ENCODE measurements around the gene RGS7. TPM values are rescaled to one million over a fixed set of nuclear protein-coding genes. Genes with fewer than 3 reads are reported as not detected.

The RGS7 gene
- total RNA-seq, 1 experiment from 2014 or later, result not detected

DNA sequence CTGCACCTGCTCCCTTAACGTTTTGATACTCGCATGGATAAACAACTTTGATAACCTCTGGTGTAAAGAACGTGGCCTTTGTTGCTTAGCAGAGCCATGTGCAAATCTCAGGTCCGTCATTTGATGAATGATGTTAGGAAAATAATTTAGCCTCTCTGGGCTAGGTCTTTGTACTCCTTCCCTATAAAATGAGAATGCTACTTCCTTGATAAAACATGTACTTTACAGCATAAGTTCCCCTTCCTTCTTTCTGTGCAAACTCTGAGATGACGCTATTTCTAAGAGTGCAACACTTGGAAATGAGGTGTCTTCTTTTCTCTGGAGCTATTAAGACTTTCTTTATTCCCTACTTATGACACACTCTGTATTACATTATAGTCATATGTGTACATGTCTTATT is 243.4 kb downstream of the RGS7 start:
- Histone ChIP-seq H3K9me3 (ENCODE audit: low read length) (no peaks in the 10 kb centered on the region), H3K4me1 (ENCODE audit: low read length) (no peaks in the 10 kb centered on the region), H3K79me2 (ENCODE audit: low read length) (no peaks in the 10 kb centered on the region), H4K20me1 (ENCODE audit: insufficient read depth, low read depth, low read length) (no peaks in the 10 kb centered on the region), H3K4me3 (ENCODE audit: low read length) (no peak overlapping the region), H3K27me3 (ENCODE audit: low read length) (no peaks in the 10 kb centered on the region), H2AFZ (ENCODE audit: low read length) (no peak overlapping the region), H3K9ac (ENCODE audit: low read length) (no peak overlapping the region), H3K9me2 (replicated peaks; ENCODE audit: insufficient read depth, low read length) (no peaks in the 10 kb centered on the region), H3K36me3 (ENCODE audit: insufficient read depth, low read length) (no peaks in the 10 kb centered on the region), H3K4me2 (ENCODE audit: low read depth, low read length, poor library complexity, severe bottlenecking) (no peak overlapping the region), H3K27ac (ENCODE audit: low read length) (no peak overlapping the region)
- DNase-seq, result no peak

DNA sequence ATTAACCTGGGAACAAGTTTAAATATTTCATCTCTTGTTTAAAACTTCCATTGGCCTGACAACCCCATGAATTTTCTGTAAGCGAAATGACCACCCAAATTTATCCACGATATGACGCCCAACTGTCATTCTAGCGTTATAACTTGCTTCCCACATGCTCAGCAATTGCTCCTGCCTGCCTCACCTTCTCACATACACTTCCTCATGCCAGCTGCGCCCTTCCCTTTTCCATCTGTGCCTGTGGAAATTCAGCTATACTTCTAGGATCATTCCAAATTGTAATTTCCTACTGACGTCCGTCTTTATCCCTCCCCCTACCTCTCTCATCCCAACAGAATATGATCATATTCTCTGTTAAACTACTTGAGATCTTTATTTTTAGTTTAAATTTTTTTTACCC is 248.0 kb downstream of the RGS7 start:
- no peaks in the 10 kb centered on the region for H3K9me3 ChIP-seq (ENCODE audit: low read length)
- no peaks in the 10 kb centered on the region for H3K36me3 ChIP-seq (ENCODE audit: insufficient read depth, low read length)
- no peaks in the 10 kb centered on the region for H4K20me1 ChIP-seq (ENCODE audit: insufficient read depth, low read depth, low read length)
- H3K9me2 ChIP-seq (replicated peaks; ENCODE audit: insufficient read depth, low read length), result no peaks in the 10 kb centered on the region
- no peak overlapping the region for H3K9ac ChIP-seq (ENCODE audit: low read length)
- no peak overlapping the region for H3K4me2 ChIP-seq (ENCODE audit: low read depth, low read length, poor library complexity, severe bottlenecking)
- H3K79me2 ChIP-seq (ENCODE audit: low read length), result no peaks in the 10 kb centered on the region
- no peaks in the 10 kb centered on the region for H3K27me3 ChIP-seq (ENCODE audit: low read length)
- H3K4me1 ChIP-seq (ENCODE audit: low read length), result no peaks in the 10 kb centered on the region
- H3K4me3 ChIP-seq (ENCODE audit: low read length), result no peak overlapping the region
- no peak overlapping the region for H3K27ac ChIP-seq (ENCODE audit: low read length)
- H2AFZ ChIP-seq (ENCODE audit: low read length), result no peak overlapping the region
- DNase-seq, result no peak

DNA sequence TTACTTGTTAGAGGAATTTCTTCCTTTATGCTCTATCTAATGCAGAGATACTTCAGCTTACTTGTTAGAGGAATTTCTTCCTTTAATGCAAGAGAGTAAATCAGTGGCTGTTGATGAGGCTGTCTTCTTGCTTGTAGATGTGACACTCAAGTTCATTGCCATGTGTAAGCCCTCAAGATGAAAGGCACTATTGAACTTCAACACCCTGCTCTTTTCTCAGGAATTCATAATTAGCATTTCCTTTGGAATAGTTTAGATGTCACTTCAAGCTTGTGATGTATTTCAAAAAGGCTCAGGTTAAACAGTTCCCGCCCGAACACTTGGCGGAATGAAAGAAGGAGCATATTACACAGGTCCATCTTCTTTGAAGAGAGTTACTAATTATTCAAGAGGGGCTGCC is 251.9 kb downstream of the RGS7 start:
- Histone ChIP-seq H3K9me3 (ENCODE audit: low read length) (no peaks in the 10 kb centered on the region), H4K20me1 (ENCODE audit: insufficient read depth, low read depth, low read length) (no peaks in the 10 kb centered on the region), H3K79me2 (ENCODE audit: low read length) (no peaks in the 10 kb centered on the region), H3K9me2 (replicated peaks; ENCODE audit: insufficient read depth, low read length) (no peaks in the 10 kb centered on the region), H3K4me3 (ENCODE audit: low read length) (no peak overlapping the region), H3K4me1 (ENCODE audit: low read length) (no peaks in the 10 kb centered on the region), H3K27ac (ENCODE audit: low read length) (no peak overlapping the region), H3K9ac (ENCODE audit: low read length) (no peak overlapping the region), H3K4me2 (ENCODE audit: low read depth, low read length, poor library complexity, severe bottlenecking) (no peak overlapping the region), H3K27me3 (ENCODE audit: low read length) (no peaks in the 10 kb centered on the region), H3K36me3 (ENCODE audit: insufficient read depth, low read length) (no peaks in the 10 kb centered on the region), H2AFZ (ENCODE audit: low read length) (no peak overlapping the region)
- no peak for DNase-seq

DNA sequence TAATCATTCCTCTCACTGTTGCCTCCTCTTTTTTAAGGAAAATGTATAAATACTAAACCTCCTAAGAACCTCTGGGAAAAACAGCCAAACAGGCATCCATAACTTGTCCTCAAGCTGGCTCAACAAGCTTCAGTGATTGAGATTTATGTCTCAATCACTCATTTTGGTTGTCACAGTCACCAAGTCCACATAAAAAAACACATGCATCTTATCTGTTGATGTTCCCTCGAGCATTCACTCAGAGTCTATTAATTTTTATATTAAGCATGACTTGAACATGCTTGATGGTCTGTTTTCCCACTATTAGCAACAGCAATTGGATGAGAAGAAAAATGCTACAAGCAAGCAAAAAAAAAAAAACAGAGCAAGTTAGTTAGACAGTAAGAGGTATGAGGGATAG is 254.3 kb downstream of the RGS7 start:
- no peaks in the 10 kb centered on the region for H3K9me2 ChIP-seq (replicated peaks; ENCODE audit: insufficient read depth, low read length)
- H4K20me1 ChIP-seq (ENCODE audit: insufficient read depth, low read depth, low read length), result no peaks in the 10 kb centered on the region
- no peak overlapping the region for H2AFZ ChIP-seq (ENCODE audit: low read length)
- no peak for DNase-seq
- no peak overlapping the region for H3K4me2 ChIP-seq (ENCODE audit: low read depth, low read length, poor library complexity, severe bottlenecking)
- H3K9me3 ChIP-seq (ENCODE audit: low read length), result no peaks in the 10 kb centered on the region
- no peaks in the 10 kb centered on the region for H3K27me3 ChIP-seq (ENCODE audit: low read length)
- no peak overlapping the region for H3K9ac ChIP-seq (ENCODE audit: low read length)
- no peak overlapping the region for H3K27ac ChIP-seq (ENCODE audit: low read length)
- no peaks in the 10 kb centered on the region for H3K36me3 ChIP-seq (ENCODE audit: insufficient read depth, low read length)
- no peaks in the 10 kb centered on the region for H3K4me1 ChIP-seq (ENCODE audit: low read length)
- H3K79me2 ChIP-seq (ENCODE audit: low read length), result no peaks in the 10 kb centered on the region
- H3K4me3 ChIP-seq (ENCODE audit: low read length), result no peak overlapping the region

DNA sequence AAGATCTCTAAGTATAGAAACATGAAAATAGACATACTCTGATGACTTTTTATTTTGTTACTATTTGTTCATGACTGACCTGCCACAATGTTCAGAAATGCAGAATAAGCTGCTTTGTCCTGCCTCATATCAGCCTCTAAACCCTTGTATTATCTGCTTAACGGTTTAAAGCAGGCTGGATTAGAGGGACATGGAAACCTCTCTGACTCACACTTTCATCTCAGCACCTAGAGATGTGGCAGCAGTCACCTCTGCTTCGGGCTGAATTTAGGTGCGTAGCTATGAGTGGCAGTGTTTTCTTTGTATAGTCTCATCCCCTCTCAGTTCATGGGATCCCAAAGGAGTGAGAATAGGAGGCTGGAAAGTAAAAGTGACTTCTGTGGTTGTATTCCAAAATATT is 255.4 kb downstream of the RGS7 start:
- H4K20me1 ChIP-seq (ENCODE audit: insufficient read depth, low read depth, low read length), result no peaks in the 10 kb centered on the region
- no peaks in the 10 kb centered on the region for H3K79me2 ChIP-seq (ENCODE audit: low read length)
- no peak overlapping the region for H3K4me3 ChIP-seq (ENCODE audit: low read length)
- no peak overlapping the region for H3K4me2 ChIP-seq (ENCODE audit: low read depth, low read length, poor library complexity, severe bottlenecking)
- H3K9ac ChIP-seq (ENCODE audit: low read length), result no peak overlapping the region
- H3K4me1 ChIP-seq (ENCODE audit: low read length), result no peaks in the 10 kb centered on the region
- H3K9me3 ChIP-seq (ENCODE audit: low read length), result no peaks in the 10 kb centered on the region
- H2AFZ ChIP-seq (ENCODE audit: low read length), result no peak overlapping the region
- H3K27me3 ChIP-seq (ENCODE audit: low read length), result no peaks in the 10 kb centered on the region
- no peaks in the 10 kb centered on the region for H3K36me3 ChIP-seq (ENCODE audit: insufficient read depth, low read length)
- DNase-seq, result no peak
- H3K9me2 ChIP-seq (replicated peaks; ENCODE audit: insufficient read depth, low read length), result no peaks in the 10 kb centered on the region
- H3K27ac ChIP-seq (ENCODE audit: low read length), result no peak overlapping the region

DNA sequence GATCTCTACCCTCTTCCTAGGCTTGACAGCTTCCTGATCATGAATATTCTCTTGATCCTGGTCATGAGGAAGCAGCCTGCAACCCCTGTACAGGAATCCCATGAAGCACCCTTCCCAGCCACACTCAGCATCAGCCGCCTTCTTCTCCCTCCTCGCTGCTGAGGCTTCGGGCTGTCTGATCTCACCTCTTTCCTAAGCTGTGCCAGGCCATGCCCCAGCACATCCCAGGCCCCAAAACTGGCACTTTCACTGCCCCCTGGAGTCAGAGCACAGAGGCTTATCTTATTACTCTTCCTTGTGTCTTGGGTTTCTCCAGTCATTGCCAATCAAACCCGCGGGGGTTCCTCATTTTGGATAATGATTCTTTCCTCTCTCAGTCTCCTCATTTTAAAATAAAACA is 259.5 kb downstream of the RGS7 start:
- Histone ChIP-seq H2AFZ (ENCODE audit: low read length) (no peak overlapping the region), H3K9me3 (ENCODE audit: low read length) (no peaks in the 10 kb centered on the region), H3K9ac (ENCODE audit: low read length) (no peak overlapping the region), H3K36me3 (ENCODE audit: insufficient read depth, low read length) (no peaks in the 10 kb centered on the region), H3K27ac (ENCODE audit: low read length) (no peak overlapping the region), H3K79me2 (ENCODE audit: low read length) (no peaks in the 10 kb centered on the region), H3K9me2 (replicated peaks; ENCODE audit: insufficient read depth, low read length) (no peaks in the 10 kb centered on the region), H3K4me3 (ENCODE audit: low read length) (no peak overlapping the region), H4K20me1 (ENCODE audit: insufficient read depth, low read depth, low read length) (no peaks in the 10 kb centered on the region), H3K4me2 (ENCODE audit: low read depth, low read length, poor library complexity, severe bottlenecking) (no peak overlapping the region), H3K27me3 (ENCODE audit: low read length) (no peaks in the 10 kb centered on the region), H3K4me1 (ENCODE audit: low read length) (no peaks in the 10 kb centered on the region)
- no peak for DNase-seq

DNA sequence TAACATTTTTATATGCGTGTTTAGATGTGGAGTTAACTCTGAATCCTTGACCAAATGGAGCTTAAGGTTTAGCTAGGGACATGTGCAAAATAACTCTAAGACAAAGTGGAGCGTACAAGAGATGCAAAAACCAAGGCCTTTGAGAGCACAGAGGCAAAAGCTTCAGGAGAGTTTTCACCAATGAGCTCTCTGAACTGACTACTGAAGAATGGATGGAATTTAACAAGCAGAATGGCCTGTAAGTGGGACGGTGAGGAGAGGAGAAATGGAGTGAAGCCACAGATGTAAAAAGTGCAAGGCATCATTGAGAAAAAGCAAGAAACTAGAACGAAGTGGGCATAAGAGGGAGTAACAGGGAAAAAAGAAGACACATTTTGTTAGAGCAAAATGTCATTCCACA is 260.0 kb downstream of the RGS7 start:
- Histone ChIP-seq H2AFZ (ENCODE audit: low read length) (no peak overlapping the region), H3K9me2 (replicated peaks; ENCODE audit: insufficient read depth, low read length) (no peaks in the 10 kb centered on the region), H3K9ac (ENCODE audit: low read length) (no peak overlapping the region), H3K27me3 (ENCODE audit: low read length) (no peaks in the 10 kb centered on the region), H3K4me1 (ENCODE audit: low read length) (no peaks in the 10 kb centered on the region), H4K20me1 (ENCODE audit: insufficient read depth, low read depth, low read length) (no peaks in the 10 kb centered on the region), H3K9me3 (ENCODE audit: low read length) (no peaks in the 10 kb centered on the region), H3K36me3 (ENCODE audit: insufficient read depth, low read length) (no peaks in the 10 kb centered on the region), H3K27ac (ENCODE audit: low read length) (no peak overlapping the region), H3K4me2 (ENCODE audit: low read depth, low read length, poor library complexity, severe bottlenecking) (no peak overlapping the region), H3K4me3 (ENCODE audit: low read length) (no peak overlapping the region), H3K79me2 (ENCODE audit: low read length) (no peaks in the 10 kb centered on the region)
- no peak for DNase-seq

DNA sequence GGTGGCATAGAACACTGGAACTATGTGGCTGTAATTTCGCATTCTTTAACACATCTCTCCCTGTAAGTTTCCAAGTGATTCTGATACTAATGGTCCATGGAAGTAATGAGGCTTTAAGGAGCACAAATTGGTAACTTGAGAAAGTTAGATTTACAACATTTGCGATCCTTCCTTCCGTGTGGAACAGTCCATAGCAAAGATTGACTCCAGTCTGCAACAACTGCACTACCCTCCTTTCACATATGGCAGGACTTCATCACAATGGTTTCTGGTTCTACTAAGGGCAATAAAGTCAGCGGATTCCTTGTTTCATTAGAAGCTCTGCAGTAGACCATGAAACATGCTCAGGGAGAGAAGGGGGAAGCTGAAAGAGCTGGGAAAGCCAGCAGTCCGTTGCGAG is 261.2 kb downstream of the RGS7 start:
- Histone ChIP-seq H2AFZ (ENCODE audit: low read length) (no peak overlapping the region), H3K9me2 (replicated peaks; ENCODE audit: insufficient read depth, low read length) (no peaks in the 10 kb centered on the region)
- DNase-seq, result no peak

DNA sequence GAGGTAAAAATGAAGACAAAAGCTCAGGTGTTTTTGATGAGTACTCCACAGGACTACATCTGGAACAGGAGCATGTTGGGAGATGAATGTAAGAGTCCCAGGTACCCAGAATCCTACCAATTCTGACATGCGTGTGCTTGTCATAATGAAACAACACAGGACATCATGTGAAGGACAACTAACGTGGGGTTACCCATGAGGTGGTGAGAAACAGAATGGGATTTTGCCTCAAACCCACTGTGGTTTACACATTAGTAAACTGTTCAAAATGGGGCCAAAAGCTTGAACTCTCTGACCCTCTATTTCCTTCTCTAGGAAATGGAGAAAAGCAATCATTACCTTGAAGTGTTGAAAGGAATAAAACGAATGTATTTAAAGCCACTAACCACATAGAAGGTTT is 266.2 kb downstream of the RGS7 start:
- Histone ChIP-seq H3K79me2 (ENCODE audit: low read length) (no peaks in the 10 kb centered on the region), H3K36me3 (ENCODE audit: insufficient read depth, low read length) (no peaks in the 10 kb centered on the region), H4K20me1 (ENCODE audit: insufficient read depth, low read depth, low read length) (no peaks in the 10 kb centered on the region), H3K27ac (ENCODE audit: low read length) (no peak overlapping the region), H3K27me3 (ENCODE audit: low read length) (no peaks in the 10 kb centered on the region), H2AFZ (ENCODE audit: low read length) (no peak overlapping the region), H3K9me3 (ENCODE audit: low read length) (no peaks in the 10 kb centered on the region), H3K4me1 (ENCODE audit: low read length) (no peaks in the 10 kb centered on the region), H3K9ac (ENCODE audit: low read length) (no peak overlapping the region), H3K9me2 (replicated peaks; ENCODE audit: insufficient read depth, low read length) (no peaks in the 10 kb centered on the region), H3K4me2 (ENCODE audit: low read depth, low read length, poor library complexity, severe bottlenecking) (no peak overlapping the region), H3K4me3 (ENCODE audit: low read length) (no peak overlapping the region)
- DNase-seq, result no peak

More for the DNA sequence above, 261.2 kb downstream of the RGS7 start:
- Histone ChIP-seq H3K9me3 (ENCODE audit: low read length) (no peaks in the 10 kb centered on the region), H3K4me2 (ENCODE audit: low read depth, low read length, poor library complexity, severe bottlenecking) (no peak overlapping the region), H3K9ac (ENCODE audit: low read length) (no peak overlapping the region), H3K27ac (ENCODE audit: low read length) (no peak overlapping the region), H3K79me2 (ENCODE audit: low read length) (no peaks in the 10 kb centered on the region), H3K36me3 (ENCODE audit: insufficient read depth, low read length) (no peaks in the 10 kb centered on the region), H3K4me3 (ENCODE audit: low read length) (no peak overlapping the region), H3K27me3 (ENCODE audit: low read length) (no peaks in the 10 kb centered on the region), H4K20me1 (ENCODE audit: insufficient read depth, low read depth, low read length) (no peaks in the 10 kb centered on the region), H3K4me1 (ENCODE audit: low read length) (no peaks in the 10 kb centered on the region)
